HG02885 (cell line): Measurements from ENCODE around the gene NANS.
A peak's percentile ranks its signal among the peaks of the same experiment; 100 is the strongest.
"Not testable (repeated sequence)": the region's sequence is repeated elsewhere in the genome, so short reads cannot be mapped to it uniquely, and the experiment has no call there.

Source experiments
- ATAC-seq: cut with Tn5 transposase; IDR thresholded peaks from one replicate; pipeline ENCODE4 v1.9.1; 2021; ENCODE audit warnings: mild to moderate bottlenecking; ENCODE audit not compliant: unreplicated experiment, poor library complexity

NANS gene

DNA sequence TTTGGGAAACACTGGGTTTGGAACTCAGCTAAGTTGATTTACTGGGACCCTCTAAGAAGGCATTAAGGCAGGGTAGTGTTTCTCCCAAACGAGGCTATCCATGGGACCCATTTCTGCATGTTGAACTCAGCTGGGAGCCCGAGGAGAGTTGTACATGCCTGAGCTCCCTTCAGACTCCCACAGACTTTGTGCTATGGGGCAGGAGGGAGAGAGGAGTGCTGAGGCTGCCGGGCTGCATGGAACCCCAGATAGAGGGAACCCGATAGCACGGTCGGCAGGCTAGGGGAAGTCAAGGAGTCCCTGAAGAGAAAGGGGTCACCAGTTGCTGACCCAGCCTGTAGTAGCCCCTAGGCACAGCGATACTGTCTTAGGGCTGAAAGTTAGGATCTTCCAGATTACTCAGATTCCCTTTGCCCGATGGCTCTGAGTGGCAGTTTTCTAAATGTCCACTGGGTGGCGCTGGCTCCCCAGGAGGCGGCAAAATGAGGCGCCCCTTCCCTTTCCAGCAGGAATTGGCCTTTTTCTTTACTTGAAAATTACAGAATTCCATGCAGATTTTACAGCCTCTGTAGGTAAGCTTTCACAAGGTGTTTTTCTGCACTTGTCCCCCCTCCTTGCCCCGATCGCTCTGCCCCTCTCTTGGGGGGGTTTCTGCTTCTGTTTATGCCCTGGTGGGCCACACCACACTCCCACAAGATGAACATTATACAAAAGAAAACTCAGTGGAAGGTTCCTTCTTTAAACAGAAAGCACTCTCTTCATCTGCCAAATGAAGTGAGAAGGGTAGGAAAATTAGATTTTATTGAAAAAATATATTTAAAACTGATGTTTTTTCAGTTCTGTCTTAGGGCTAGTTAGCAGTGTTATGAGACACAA is 17.8 kb downstream of the NANS start:
- no peak for ATAC-seq

DNA sequence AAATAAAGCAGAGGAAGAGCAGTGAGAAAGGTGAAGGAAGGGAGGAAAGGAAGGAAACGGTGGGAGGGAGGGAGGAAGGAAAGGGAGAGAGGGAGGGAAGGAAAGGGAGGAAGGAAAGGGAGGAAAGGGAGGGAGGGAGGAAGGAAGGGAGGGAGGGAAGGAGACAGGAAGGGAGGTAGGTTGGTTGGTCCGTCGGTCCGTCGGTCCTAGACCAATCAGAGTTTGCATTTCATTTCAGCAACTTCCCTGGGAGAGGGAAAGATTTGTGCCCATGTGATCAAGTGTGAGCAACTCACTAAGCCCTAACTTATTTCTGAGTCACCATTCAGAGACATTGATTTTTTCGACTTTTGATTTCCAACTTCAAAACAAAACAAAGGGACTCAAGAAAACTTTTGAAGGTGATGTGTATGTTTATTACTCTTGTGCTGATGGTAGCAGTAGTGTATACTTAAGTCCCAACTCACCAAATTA is 18.8 kb downstream of the NANS start:
- no peak for ATAC-seq

DNA sequence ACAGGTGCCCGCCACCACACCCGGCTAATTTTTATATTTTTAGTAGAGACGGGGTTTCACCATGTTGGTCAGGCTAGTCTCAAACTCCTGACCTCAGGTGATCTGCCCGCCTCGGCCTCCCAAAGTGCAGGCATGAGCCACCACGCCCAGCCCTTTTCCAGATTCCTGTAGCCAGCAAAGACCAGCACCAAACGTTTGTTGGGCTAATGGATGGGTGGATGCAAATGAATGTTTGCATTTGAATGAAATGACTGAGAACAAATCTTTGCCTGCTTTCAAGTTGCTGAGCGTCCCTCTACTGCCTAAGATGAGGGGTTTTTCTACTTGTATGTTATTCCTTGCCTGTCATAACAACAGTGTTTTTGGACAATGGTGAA is 20.0 kb downstream of the NANS start:
- ATAC-seq, result not testable (repeated sequence)

DNA sequence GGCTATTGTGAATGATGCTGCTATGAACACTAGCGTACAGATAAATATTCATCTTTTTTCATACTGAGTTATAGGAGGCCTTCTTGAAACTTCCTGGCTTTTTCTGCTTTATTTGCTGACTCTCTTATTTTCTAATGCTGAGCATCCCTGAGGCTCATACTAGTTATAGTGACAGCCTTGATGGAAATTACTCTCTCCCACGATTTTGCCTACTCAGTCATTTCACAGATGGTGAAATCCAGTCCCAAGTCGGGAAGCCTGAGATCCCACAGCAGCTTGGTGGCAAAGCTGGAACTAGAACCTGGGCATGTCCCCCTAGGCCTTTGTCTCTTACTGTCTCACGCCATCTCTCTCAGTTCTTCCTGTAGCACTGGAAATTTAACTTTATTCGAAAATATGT is 22.4 kb downstream of the NANS start:
- no peak for ATAC-seq

DNA sequence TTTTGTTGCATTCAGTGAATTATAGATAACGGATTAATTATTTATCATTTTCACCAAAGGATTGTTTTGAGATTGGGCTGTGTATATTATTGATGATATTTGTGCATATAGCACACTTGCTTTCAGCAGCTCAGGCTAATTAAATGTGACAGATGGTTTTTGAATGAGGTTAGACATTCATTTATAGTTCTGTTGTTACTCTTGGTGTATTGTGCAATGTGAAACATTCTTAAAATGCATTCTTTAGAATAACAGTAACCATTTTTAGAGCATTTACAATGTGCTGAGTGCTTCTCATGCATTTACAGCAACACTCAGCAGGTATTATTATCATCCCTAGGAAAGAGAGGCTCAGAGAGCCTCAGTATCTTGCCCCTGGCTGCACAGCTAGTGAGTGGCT is 23.8 kb downstream of the NANS start:
- ATAC-seq, result no peak

DNA sequence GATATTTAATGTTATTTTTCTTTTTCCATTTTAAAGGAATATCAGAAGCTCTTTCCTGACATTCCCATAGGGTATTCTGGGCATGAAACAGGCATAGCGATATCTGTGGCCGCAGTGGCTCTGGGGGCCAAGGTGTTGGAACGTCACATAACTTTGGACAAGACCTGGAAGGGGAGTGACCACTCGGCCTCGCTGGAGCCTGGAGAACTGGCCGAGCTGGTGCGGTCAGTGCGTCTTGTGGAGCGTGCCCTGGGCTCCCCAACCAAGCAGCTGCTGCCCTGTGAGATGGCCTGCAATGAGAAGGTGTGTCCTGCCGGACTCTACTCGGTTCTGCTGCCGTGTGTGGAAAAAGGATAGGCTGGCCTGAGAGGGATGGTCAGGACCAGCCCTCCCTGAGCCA is 24.2 kb downstream of the NANS start:
- ATAC-seq, result no peak

DNA sequence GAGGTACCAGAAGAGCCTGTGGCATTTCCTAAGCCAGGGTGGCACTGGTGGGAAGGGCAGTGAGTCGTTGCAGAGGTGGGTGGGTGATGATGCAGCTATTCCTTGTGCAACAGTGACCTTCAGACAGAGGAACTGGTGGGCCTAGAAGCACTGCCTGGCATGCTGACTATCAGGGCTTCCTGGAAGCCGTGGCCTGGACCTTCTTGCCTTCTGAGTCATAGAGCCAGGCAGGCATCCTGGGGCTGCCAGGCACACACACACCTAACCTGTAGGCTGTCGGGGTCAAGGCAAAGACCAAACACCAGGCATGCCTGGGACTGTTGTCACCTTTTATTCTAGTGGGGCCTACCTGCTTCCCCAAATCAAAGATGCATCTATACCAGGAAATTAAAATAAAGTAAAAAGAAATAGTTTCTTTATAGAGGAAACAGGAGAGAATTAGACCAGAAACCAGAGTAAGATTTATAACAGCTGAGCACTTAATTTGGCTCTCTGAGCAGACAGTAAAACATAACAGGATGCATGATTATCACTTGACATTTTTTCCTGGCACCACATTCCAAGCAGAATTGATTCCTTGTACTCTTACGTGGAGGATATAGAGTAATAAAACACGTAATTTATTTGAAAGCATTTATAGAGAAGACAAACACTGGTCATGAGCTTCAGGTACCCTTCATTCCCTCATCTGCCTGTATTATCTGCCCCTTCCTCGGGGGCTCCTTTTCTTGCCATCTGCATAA is 25.1 kb downstream of the NANS start:
- no peak for ATAC-seq

DNA sequence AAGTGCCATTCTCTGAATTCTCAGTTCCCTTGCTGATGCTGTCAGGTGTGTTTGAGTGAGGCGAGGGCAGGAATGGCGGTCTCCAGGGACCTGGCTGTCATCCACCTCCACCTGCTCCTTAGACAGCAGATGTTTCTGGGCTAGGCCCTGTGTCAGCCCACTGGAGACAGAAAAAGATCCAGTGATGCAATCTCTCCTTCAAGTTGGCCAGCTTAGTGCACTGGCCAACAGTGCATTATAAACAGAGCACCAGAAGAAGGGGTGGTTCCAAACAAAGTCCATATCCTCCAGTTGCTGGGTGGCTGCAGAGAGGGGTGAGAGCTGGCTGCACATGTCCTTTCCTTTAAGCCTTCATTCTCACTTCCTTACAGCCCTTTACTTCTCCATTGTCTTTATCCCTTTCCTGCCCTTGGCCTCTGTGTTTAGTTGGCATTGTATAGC is 26.5 kb downstream of the NANS start:
- no peak for ATAC-seq

DNA sequence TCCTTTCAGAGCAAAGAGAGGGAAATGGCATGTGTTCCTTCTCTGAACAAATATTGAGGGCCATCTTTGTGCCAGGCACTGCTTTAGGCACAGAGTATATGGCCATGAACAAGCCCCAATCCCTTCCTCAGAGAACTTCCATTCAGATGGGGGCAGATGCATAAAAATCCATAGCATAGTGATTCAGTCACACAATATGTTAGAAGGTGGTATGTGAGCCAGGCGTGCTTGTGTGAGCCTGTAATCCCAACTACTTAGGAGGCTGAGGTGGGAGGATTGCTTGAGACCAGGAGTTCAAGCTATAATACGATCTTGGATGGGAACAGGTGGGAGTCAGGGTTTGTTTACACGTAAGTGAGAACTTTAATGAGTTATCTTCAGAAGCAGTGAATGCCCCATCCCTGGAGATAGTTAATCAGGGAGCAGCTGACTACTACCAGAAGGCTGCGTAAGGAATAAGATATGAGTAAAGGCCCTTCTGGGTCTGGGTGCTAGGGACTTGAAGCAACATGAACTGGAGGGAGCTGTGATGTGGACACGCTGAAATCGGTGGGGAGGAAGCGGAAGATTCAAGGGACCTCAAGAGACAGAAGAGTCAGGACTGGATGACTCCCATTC is 27.1 kb downstream of the NANS start:
- no peak for ATAC-seq

DNA sequence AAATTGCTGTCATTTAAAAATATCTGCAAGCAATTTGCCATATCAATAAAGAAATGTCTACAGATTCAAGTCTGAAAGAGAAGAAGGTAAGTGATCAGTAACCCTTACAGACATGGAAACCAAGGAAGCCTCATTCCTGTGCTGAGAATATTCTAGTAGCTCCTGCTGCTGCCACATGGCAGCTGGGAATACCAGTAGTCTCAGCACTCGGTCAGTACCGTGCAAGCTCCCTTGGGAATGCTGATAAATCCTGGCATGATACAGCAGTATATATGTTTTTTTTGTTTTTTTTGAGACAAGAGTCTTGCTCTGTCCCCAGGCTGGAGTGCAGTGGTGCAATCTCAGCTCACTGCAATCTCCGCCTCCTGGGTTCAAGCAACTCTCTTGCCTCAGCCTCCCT is 27.9 kb downstream of the NANS start:
- no peak for ATAC-seq

DNA sequence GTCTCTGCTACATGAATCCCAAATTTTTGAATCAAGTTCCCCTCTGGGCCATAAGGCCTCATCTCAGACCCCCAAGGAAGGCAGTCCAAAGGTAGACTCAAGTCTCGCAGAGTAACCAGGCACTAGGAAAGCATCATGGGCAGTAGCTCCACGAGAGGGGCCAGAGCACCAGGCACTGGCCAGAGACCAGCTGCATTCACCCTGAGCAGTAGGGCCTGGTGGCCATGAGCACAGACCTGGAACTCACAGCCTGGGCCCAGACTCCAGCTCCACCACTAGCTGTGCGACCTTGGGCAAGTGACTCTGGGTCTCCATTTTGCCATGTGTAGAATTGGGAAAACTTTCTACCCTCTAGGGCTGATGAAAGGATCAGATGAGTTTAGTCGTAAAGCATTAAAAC is 28.5 kb downstream of the NANS start:
- no peak for ATAC-seq

DNA sequence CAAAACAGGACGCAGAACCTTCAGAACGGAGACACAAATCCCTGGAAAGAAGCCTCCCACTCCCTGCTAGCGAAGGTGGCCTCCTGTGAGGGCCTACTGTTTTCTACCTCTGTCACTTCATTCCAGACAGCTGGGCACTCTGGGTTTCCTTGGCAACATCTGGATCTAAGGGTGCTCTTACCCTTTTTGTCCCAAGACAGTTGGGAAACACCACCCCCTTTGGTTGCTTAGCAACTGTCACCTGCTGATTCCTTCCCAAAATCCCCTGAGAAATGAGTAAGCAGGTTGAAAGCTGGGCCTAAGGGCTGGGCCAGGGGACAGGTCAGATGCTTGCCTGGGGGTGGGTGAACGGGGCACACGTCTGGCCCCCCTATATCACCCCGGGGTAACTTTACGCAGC is 29.4 kb downstream of the NANS start:
- ATAC-seq, result no peak

DNA sequence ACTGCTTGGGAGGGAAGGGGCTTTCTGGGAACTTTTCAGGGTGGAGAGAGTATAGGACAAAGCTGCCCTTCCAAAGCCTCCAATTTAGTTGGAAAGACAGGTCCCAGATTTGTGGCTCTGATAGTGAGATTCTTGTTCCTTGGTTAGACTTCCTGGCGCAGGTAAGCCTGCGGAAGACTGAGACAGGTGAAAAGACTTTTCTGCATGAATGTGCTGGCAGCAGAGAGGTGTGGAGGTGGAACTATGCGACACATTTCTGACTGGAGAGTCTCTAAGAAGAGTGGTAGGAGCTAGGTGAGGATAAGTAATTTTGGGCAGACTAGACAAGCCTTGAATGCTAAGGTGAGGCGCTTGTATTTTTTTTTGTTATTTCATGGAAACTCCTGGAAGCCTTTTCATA is 29.9 kb downstream of the NANS start:
- ATAC-seq, result no peak

DNA sequence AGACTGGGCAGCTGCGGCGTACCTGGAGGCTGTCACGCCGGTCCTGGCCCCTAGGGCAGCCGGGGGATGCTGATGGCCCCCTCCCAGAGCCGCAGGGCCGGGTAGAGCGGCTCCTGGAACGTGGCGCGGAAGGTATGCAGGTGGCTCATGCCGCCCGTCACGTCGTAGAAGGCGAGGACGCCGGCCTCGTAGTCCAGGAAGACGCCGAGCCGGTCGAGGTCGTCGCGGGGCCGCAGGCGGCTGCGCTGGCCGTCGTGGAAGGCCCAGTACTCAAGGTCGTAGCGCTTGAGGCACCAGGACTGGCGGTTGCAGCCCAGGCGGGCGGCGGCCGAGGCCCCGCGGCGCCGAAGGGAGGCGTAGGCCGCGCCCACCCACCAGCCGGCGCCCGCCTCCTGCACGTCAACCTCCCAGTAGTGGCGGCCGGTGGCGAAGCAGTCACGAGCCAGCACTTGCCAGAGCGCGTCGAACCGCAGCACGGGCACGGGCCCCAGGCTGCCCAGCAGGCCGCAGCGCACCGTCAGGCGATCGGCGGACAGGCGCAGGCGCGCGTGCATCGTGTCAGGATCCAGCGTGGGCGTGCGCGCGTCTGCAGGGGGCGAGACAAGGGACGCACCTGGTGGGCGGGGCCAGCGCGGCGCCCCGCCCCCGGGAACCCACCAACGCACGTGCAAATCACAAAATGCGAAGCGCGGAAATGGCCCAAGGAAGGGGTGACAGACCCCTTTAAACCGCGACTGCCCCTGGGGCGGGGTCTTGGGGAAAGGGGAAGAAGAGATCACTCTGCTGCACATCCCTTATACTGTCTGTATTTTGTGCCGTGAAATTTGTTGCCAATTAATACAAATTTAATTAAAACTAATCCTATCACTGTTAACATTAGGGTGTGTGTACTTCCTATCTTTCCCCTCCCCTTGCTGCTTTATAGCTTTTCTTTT is 31.2 kb downstream of the NANS start:
- peak; percentile 60 for ATAC-seq

DNA sequence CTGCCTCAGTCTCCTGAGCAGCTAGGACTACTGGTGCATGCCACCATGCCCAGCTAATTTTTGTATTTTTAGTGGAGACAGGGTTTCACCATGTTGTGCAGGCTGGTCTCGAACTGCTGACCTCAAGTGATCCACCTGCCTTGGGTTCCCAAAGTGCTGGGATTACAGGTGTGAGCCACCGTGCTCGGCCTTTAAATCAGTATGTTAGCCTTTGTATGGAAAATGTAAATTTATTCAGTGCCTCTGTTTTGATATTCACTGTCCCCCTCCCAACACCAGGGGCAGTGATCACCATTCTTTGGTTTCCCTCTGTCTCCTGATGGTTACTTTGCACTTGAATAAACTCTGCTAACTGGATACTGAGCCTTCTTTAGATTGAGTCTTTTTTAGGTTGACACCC is 34.1 kb downstream of the NANS start:
- ATAC-seq, result not testable (repeated sequence)

DNA sequence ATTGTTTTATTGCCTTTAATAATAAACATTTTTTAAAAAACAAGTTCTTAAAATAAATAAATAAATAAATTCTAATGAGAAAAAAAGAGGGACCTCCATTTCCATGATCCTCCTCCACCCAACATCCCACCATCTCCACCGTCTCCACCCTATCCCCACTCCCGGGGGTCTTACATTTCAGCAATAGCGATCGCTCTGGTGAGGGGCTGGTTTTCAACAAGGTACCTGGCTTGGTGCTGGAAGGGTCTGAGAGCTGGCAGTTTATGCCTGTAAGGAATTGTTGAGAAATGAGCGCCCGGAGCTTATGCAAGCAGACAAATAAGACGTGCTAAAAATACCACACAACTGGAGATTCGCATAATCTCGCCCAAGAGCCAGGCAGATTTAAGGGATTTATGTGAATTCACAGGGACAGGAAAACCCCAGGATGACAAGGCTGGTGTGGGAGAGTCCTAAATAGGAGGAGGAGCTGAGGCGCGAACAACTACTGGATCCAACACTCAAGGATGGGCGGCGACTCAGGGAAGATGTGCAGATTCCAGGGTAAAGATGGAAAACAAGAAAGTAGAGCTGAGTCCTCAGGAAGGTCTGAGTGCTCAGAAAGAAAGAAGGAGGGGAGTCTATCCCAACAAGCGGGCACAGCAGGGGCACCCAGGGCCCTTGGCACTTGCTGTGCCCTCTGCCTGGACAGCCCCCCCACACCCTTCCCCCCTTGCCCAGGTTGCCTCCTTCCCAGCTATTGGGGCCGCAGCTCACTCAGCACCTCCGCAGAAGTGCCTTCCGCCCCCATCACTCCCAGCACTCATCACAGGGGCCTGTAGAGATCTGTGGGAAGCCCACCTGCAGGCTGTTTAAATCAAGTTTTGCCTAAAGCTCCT is 35.4 kb downstream of the NANS start:
- no peak for ATAC-seq

DNA sequence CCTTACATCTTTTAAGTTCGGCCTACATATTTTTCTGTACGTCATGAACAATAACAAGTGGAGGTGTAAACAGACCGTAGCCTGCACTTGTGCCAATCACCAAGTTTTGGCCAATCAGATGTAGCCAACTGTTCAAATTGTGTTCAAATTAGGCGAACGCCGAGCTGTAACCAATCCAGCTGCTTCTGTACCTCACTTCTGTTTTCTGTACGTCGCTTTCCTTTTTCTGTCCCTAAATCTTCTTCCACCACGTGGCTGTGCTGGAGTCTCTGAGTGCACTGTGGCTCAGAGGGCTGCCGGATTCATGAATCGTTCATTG is 36.0 kb downstream of the NANS start:
- ATAC-seq, result no peak

DNA sequence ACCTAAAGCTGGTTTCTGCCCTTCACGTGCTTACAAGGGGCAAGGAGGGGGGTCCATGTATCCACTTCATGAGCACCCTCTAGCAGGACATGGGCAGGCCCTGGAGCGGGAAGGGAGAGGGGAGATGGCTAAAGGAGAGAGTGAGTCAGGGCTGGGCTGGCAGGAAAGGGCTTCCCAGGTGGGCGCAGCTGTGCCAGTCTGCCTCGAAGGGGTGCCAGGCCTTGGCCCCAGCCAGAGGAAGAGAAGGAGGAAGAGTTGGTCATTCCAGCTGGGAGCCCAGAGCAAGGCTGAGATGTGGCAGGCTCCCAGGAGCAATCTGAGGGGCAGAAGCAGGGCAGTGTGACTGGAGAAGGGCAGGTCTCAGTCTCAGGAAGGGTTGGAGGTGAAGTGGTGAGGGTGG is 37.8 kb downstream of the NANS start:
- ATAC-seq, result no peak

DNA sequence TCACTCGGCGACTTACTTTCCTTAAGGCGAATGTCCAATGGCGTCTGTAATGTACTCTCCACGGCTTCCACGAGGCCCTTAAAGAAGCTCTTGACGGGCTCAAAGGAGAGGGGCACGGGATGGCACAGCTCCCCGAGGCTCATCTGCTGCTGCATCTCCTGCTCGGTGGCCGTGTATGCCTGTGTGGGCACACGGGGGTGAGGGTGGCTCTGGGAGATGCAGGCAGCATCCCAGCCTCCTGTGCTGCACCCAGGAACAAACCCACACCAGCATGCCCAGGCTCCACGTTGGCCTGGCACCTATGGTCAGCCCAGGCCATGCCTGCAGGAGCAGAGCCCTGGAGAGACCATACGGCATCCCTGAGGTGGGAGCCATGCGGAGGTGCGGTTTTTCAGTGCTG is 38.3 kb downstream of the NANS start:
- no peak for ATAC-seq
